Adrenal gland (tissue), 5 donors: ENCODE data around the gene MAP1LC3A.

ENCODE experiments used
- POLR2A ChIP-seq, 2 donors: fragments of 450-650 bp; IDR thresholded peaks; one replicate each; pipeline ENCODE4 v1.6.1; 2017; ENCODE audit warnings: antibody characterized with exemption in 2 of 2, mild to moderate bottlenecking in 2 of 2, moderate library complexity in 1 of 2
- TF ChIP-seq, protein P1 (sequence below), 6 experiments: fragments of 450-650 bp in 4 of 6; fragments of 200-600 bp in 2 of 6; sonication (generic) in 1 of 6; IDR thresholded peaks; 1 replicate in 5 of 6; 2 replicates in 1 of 6; pipeline versions ENCODE4 v1.5.1 to v1.8.0; 2016 to 2021; ENCODE audit warnings: antibody characterized with exemption in 6 of 6, mild to moderate bottlenecking in 2 of 6, moderate library complexity in 1 of 6
- donor health status: DM: no; HTN: no; CAD: no.

GRCh38 chr20:34566978-34567891 lies 8.7 kb downstream of the MAP1LC3A start:
- TF ChIP-seq, protein P1, sequence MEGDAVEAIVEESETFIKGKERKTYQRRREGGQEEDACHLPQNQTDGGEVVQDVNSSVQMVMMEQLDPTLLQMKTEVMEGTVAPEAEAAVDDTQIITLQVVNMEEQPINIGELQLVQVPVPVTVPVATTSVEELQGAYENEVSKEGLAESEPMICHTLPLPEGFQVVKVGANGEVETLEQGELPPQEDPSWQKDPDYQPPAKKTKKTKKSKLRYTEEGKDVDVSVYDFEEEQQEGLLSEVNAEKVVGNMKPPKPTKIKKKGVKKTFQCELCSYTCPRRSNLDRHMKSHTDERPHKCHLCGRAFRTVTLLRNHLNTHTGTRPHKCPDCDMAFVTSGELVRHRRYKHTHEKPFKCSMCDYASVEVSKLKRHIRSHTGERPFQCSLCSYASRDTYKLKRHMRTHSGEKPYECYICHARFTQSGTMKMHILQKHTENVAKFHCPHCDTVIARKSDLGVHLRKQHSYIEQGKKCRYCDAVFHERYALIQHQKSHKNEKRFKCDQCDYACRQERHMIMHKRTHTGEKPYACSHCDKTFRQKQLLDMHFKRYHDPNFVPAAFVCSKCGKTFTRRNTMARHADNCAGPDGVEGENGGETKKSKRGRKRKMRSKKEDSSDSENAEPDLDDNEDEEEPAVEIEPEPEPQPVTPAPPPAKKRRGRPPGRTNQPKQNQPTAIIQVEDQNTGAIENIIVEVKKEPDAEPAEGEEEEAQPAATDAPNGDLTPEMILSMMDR (IDR thresholded peaks at IDR 0.05): no peak
- no peak for TF ChIP-seq POLR2A (IDR thresholded peaks at IDR 0.05)
